Hematopoietic multipotent progenitor cell treated with erythropoietin and hydrocortisone succinate and interleukin-3 and kit ligand, for 17 days (in vitro differentiated cells): ENCODE measurements around the gene DENND4C.
"Not testable (repeated sequence)": the region's sequence is repeated elsewhere in the genome, so short reads cannot be mapped to it uniquely, and the experiment has no call there.

ENCODE experiments used
- DNase-seq: peaks from one replicate; pipeline ENCODE4 v3.0.0-alpha.2; 2015; ENCODE audit warnings: low spot score

DENND4C gene

DNA sequence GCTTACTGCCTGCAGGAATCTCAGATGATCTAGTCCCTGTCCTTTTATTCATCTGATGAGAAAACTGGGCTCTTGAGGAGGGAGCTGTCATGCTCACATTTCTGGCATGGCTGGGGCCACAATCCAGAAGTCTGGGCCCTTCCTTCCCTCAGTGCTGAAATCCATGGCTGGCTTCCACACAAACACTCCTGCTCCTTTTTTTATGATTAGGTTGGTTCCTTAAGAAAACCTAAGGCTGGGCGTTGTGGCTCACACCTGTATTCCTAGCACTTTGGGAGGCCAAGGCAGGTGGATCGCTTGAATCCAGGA, 179.7 kb downstream of the DENND4C start:
- DNase-seq = no peak

DNA sequence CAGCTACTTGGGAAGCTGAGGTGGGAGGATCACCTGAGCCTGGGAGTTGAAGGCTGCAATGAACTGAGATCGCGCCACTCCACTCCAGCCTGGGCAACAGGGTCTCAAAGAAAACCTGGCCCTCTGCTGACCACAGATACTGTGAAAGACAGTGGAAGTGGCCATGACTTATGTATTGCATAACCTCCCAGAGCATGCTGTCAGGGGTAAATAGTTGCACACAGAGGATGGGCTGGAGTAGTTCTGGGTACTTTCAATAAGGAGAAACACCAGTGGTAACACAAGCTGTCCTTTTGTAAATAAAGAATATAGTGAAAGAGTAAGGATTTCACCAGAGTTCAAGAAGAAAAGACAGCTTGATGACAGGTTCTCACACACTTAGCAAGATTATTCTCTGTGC, 180.1 kb downstream of the DENND4C start:
- DNase-seq = no peak

DNA sequence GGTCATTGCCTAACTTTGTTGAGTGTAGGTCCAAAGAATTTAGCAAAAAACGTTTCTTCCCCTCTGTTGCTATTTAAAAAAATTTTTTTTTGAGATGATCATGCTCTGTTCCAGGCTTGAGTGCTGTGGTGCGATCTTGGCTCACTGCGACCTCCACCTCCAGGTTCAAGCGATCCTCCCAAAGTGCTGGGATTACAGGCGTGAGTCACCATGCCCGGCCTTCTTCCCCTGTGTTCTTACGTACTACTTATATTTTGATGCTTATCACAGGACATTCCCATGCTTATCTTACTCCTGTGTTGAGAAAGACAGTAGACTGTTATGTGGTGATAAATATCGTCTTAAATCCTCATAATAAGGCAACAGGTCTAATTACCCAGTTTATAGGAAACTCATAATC, 180.8 kb downstream of the DENND4C start:
- no peak for DNase-seq

DNA sequence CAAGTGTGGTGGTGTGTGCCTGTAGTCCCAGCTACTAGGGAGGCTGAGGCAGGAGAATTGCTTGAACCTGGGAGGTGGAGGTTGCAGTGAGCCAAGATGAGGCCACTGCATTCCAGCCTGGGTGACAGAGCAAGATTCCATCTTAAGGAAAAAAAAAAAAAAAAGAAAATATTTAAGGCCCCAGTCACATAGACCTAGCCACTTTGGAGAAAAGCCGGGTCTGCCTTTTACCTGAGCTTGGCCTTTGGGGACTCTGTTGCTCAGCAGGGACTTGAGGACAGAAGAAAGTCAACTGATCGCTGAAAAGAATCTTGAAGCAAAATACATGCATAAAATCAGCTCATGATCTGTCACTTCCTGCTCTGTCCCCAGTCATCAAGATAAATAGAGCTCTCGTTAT, 183.0 kb downstream of the DENND4C start:
- DNase-seq = not testable (repeated sequence)

DNA sequence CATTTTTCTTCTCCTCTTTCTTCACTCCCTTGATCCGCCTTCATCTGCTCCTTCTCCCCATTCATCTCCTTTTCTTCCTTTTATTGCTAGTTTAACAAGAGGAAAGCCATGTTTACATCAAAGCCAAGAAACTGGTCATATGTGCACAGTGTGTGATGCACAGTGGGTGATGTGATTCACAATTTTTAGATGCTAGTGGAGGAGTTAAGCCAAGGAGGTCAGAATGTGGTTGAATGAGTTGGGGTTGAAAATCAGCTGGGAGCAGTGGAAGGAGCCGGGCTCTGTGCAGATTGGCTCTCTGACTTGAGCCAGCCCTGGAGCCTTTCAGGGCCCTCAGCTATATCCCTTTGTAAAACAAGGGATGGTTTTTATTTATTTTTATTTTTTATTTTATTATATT, 185.7 kb downstream of the DENND4C start:
- no peak for DNase-seq

DNA sequence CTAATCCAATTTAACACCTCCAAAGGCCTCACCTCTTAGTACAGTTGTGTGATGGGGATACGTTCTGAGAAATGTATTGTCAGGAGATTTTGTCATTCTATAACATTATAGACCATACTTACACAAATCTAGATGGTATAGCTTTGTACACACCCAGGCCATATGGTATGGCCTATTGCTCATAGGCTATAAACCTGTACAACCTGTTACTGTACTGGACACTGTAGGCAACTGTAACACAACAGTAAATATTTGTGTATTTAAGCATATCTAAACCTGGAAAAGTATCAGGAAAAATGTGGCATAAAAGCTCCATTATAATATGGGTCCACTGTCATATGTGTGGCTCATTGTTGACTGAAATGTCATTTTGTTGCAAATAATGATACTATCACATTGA, 190.4 kb downstream of the DENND4C start:
- DNase-seq = no peak
